Measurements from ENCODE around the gene CCDC174.

GRCh38 chr3:14632442-14632930, 19.1 kb upstream of the CCDC174 start:
- TF ChIP-seq POLR2A (IDR thresholded peaks at IDR 0.05) (no peak), CTCF (IDR thresholded peaks at IDR 0.05) (no peak)

Measured in thyroid gland (tissue), 4 donors.